OCI-LY3 (cell line): ENCODE results near the gene MRRF.

Experiments
- CTCF ChIP-seq: fragments of 200-600, 300-600 bp; sonication (generic); IDR thresholded peaks from 2 replicates; pipeline ENCODE4 v1.5.1; 2014; ENCODE audit warnings: antibody characterized with exemption, low read length, low read depth
- EZH2phosphoT487 ChIP-seq: fragments of 200-600 bp; shearing (Covaris generic); IDR thresholded peaks from 2 replicates; pipeline ENCODE4 v1.6.1; 2018; ENCODE audit warnings: antibody characterized with exemption, mixed run types, low read depth

DNA sequence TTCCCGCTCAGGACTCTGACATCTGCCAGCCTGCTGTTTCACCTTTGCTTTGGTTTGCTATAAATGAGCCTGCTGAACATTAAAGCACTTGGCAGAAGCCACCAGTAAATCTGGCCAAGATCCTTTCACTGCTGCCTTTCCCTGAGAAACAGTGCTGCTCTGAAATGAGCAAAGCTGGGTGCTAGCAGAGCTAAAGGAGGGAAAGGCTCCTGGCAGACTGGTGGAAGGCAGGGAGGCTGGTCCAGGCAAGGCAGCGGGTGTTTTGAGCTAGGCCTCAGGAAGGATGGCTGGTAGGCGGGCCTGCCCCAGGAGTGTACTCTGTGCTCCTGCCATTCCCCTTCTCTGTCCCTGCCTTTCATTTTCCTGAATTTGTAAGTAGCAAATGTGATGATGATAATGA, 53.6 kb downstream of the MRRF start:
- TF ChIP-seq CTCF (no peak), EZH2phosphoT487 (no peak)
